ENCODE data around the gene FOXD2. TPM values are rescaled to one million over a fixed set of nuclear protein-coding genes. Genes with fewer than 3 reads are reported as not detected.

Gene FOXD2
- polyA plus RNA-seq (2012; ENCODE audit: insufficient read length, low read depth) = 1.8 TPM

DNA sequence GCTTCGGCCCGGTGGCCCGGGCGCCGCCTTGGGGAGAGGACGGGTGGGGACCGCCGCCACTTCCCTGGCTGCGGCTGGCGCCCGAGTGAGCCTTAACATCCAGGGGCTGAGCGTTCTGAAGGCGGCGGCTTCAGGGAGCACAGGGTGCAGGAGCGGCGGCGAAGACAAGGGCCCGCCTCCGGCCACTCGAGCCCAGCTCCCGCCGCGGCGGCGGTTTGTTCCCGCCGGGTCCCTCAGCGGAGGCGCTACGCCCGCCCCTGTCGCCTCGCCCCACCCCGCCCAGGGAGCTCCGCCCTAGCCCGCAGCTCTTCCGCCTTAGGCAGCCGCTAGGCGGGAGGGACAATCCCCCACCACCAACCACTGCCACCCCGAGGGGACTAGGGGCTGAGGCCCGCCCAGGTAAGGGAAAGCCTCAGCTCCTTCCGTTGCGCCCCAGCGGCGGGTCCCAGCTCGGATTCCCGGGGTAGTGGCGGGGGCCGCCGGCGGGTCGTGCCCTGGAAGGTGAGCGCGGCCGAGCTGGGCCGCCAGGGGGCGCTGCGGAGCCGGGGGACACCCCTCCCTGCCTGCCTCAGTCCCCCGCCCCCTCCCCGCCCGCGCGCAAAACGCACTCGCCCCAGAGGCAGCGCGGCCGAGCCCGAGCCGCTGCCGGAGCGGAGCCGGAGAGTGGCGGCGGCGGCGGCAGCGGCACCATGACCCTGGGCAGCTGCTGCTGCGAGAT, at the start of gene FOXD2:
FOXD2 (plus strand) TSS at position 598 of the 718 bp plus-strand sequence; CDS start at position 690, 92 bp downstream.
- TF ChIP-seq TAF1 (IDR thresholded peaks at IDR 0.05; ENCODE audit: borderline replicate concordance, insufficient read depth, low read length) = no peak
- no peak; the same call in 1 of the 2 replicates for TF ChIP-seq POLR2AphosphoS5 (IDR thresholded peaks at IDR 0.05; ENCODE audit: low read depth, low read length)
- peak; percentile 13 for TF ChIP-seq FOXP2 (optimal IDR thresholded peaks at IDR 0.05; ENCODE audit: borderline replicate concordance, extremely low read depth, extremely low read length, insufficient read depth)

DNA sequence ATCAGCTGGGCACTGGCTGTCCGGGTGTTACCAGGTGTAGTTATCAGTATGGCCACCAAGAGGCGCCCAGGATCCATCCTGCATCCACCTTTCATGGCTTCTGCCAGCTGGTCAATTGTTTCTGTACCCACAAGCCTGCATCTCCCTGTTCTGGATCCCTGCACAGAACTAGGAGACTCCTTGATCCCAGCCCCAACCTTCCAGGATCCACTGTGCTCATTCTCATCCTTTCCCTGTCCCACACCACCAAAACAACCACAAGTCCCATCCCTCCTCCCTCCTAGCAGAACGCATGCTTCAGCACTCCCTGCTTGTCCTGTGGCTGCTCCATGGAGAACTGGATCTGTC, 49.0 kb upstream of the FOXD2 start:
- TF ChIP-seq SIN3A (IDR thresholded peaks at IDR 0.05; ENCODE audit: borderline replicate concordance, insufficient read depth, low read length) = no peak
- no peak for TF ChIP-seq TAF1 (IDR thresholded peaks at IDR 0.05; ENCODE audit: borderline replicate concordance, insufficient read depth, low read length)
- TF ChIP-seq, protein P1, sequence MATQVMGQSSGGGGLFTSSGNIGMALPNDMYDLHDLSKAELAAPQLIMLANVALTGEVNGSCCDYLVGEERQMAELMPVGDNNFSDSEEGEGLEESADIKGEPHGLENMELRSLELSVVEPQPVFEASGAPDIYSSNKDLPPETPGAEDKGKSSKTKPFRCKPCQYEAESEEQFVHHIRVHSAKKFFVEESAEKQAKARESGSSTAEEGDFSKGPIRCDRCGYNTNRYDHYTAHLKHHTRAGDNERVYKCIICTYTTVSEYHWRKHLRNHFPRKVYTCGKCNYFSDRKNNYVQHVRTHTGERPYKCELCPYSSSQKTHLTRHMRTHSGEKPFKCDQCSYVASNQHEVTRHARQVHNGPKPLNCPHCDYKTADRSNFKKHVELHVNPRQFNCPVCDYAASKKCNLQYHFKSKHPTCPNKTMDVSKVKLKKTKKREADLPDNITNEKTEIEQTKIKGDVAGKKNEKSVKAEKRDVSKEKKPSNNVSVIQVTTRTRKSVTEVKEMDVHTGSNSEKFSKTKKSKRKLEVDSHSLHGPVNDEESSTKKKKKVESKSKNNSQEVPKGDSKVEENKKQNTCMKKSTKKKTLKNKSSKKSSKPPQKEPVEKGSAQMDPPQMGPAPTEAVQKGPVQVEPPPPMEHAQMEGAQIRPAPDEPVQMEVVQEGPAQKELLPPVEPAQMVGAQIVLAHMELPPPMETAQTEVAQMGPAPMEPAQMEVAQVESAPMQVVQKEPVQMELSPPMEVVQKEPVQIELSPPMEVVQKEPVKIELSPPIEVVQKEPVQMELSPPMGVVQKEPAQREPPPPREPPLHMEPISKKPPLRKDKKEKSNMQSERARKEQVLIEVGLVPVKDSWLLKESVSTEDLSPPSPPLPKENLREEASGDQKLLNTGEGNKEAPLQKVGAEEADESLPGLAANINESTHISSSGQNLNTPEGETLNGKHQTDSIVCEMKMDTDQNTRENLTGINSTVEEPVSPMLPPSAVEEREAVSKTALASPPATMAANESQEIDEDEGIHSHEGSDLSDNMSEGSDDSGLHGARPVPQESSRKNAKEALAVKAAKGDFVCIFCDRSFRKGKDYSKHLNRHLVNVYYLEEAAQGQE (IDR thresholded peaks at IDR 0.05; ENCODE audit: insufficient read depth in 1 of 2, low read depth in 2 of 2, low read length in 2 of 2) = no peak
- TF ChIP-seq FOXP2 (optimal IDR thresholded peaks at IDR 0.05; ENCODE audit: borderline replicate concordance, extremely low read depth, extremely low read length, insufficient read depth) = no peak
- TF ChIP-seq POLR2AphosphoS5 (IDR thresholded peaks at IDR 0.05; ENCODE audit: low read depth, low read length) = no peak

DNA sequence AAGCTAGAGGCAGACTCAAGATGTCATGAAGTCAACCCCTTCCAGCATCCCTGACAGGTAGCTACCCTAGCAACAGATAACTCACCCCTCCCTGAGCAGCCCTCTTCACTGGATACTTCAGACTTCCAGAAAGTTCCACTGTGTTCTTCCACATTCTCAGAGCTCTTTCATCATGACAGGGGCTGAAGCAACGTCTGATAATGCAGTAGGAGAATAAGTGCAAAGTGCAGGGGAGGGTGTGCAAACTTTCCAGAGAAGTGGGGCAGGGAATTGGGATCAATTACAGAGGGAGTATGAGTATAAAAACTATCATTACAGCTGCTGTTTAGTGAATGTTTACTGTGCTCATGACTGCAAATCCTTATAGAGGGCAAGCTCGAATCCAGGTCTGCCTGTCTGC, 48.1 kb upstream of the FOXD2 start:
- TF ChIP-seq POLR2AphosphoS5 (IDR thresholded peaks at IDR 0.05; ENCODE audit: low read depth, low read length) = no peak

DNA sequence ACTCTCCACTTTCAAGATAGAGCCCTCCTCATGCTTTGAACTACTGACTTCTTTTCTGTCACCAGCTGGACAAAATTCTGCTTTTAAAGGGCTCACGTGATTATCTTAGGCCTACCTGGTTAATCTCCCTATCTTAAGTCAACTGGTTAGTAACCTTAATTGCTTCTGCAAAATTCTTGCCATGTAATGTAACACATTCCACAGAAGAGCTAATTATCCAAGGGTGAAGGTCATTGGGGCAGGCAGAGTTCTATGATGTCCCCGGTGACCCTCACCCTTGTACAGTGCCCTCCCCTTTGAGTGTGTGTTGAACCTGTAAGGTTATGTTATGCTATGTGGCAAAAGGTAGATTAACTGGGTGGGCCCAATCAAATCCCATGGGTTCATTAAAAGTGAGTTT, 47.0 kb upstream of the FOXD2 start:
- no peak for TF ChIP-seq FOXP2 (optimal IDR thresholded peaks at IDR 0.05; ENCODE audit: borderline replicate concordance, extremely low read depth, extremely low read length, insufficient read depth)
- no peak for TF ChIP-seq TAF1 (IDR thresholded peaks at IDR 0.05; ENCODE audit: borderline replicate concordance, insufficient read depth, low read length)
- TF ChIP-seq, protein P1 (IDR thresholded peaks at IDR 0.05; ENCODE audit: insufficient read depth in 1 of 2, low read depth in 2 of 2, low read length in 2 of 2) = no peak
- TF ChIP-seq POLR2AphosphoS5 (IDR thresholded peaks at IDR 0.05; ENCODE audit: low read depth, low read length) = no peak
- TF ChIP-seq SIN3A (IDR thresholded peaks at IDR 0.05; ENCODE audit: borderline replicate concordance, insufficient read depth, low read length) = no peak

DNA sequence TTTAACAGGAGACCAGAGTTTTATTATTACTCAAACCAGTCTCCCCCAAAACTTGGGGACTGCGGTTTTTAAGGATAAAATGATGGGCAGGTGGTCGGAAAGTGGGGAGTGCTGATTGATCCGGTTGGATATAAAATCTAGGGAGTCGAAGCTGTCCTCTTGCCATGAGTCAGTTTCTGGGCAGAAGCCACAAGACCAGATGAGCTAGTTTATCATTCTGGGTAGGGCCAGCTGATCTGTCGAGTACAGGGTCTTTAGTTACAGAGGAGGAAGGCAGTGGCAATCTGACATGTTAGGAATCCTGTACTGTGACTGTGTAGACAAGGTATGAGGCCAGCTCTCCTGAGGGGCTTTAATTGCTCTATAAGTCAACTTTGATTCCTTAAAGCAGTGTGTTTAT, 44.7 kb upstream of the FOXD2 start:
- no peak for TF ChIP-seq POLR2AphosphoS5 (IDR thresholded peaks at IDR 0.05; ENCODE audit: low read depth, low read length)
- no peak for TF ChIP-seq TAF1 (IDR thresholded peaks at IDR 0.05; ENCODE audit: borderline replicate concordance, insufficient read depth, low read length)
- no peak for TF ChIP-seq FOXP2 (optimal IDR thresholded peaks at IDR 0.05; ENCODE audit: borderline replicate concordance, extremely low read depth, extremely low read length, insufficient read depth)
- TF ChIP-seq SIN3A (IDR thresholded peaks at IDR 0.05; ENCODE audit: borderline replicate concordance, insufficient read depth, low read length) = no peak
- TF ChIP-seq, protein P1 (IDR thresholded peaks at IDR 0.05; ENCODE audit: insufficient read depth in 1 of 2, low read depth in 2 of 2, low read length in 2 of 2) = no peak

DNA sequence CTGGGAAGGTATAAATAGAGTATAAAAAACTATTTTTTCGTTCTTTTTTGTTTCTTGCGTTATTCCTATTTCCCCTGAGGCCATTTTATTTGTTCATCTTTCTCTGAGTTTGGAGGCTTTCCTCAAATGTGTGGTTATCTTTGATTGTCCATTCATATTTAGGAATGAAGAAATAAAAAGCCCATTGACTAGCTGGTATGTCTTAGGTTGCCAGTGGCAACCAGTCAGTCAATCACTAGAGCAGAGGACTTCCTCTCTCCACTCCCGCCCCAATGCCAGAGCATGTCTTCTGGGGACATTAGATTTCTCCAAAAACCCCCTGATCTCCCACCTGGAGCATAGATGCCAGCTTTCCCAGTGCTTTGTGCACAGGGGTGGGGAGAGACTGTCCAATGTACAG, 42.4 kb upstream of the FOXD2 start:
- no peak for TF ChIP-seq POLR2AphosphoS5 (IDR thresholded peaks at IDR 0.05; ENCODE audit: low read depth, low read length)
- no peak for TF ChIP-seq TAF1 (IDR thresholded peaks at IDR 0.05; ENCODE audit: borderline replicate concordance, insufficient read depth, low read length)
- no peak for TF ChIP-seq FOXP2 (optimal IDR thresholded peaks at IDR 0.05; ENCODE audit: borderline replicate concordance, extremely low read depth, extremely low read length, insufficient read depth)
- TF ChIP-seq SIN3A (IDR thresholded peaks at IDR 0.05; ENCODE audit: borderline replicate concordance, insufficient read depth, low read length) = no peak
- TF ChIP-seq, protein P1 (IDR thresholded peaks at IDR 0.05; ENCODE audit: insufficient read depth in 1 of 2, low read depth in 2 of 2, low read length in 2 of 2) = no peak

Measured in PFSK-1 (cell line).